ENCODE measurements around the gene ISCU. TPM values are rescaled to one million over a fixed set of nuclear protein-coding genes. Genes with fewer than 3 reads are reported as not detected.
"Not testable (repeated sequence)": the region's sequence is repeated elsewhere in the genome, so short reads cannot be mapped to it uniquely, and the experiment has no call there.

The ISCU gene
- total RNA-seq, 1 donor, result 137 TPM

- Histone ChIP-seq H3K27me3 (ENCODE audit: insufficient read depth, low read length) (no peaks in the 10 kb centered on the region), H3K4me3 (ENCODE audit: low read length) (no peak overlapping the region), H3K4me1 (ENCODE audit: insufficient read depth, low read length) (no peaks in the 10 kb centered on the region), H3K9me3 (ENCODE audit: low read depth, low read length) (no peaks in the 10 kb centered on the region)
Measured at GRCh38 chr12:108608616-108609015, 46.2 kb downstream of the ISCU start.

- H3K9me3 ChIP-seq (ENCODE audit: low read depth, low read length), result no peaks in the 10 kb centered on the region
- no peak overlapping the region for H3K4me3 ChIP-seq (ENCODE audit: low read length)
- H3K4me1 ChIP-seq (ENCODE audit: insufficient read depth, low read length), result no peaks in the 10 kb centered on the region
- no peaks in the 10 kb centered on the region for H3K27me3 ChIP-seq (ENCODE audit: insufficient read depth, low read length)
Measured at GRCh38 chr12:108609537-108610335, 47.3 kb downstream of the ISCU start.

- no peak overlapping the region for H3K4me3 ChIP-seq (ENCODE audit: low read length)
- H3K4me1 ChIP-seq (ENCODE audit: insufficient read depth, low read length), result no peaks in the 10 kb centered on the region
- H3K27me3 ChIP-seq (ENCODE audit: insufficient read depth, low read length), result no peaks in the 10 kb centered on the region
- no peaks in the 10 kb centered on the region for H3K9me3 ChIP-seq (ENCODE audit: low read depth, low read length)
Measured at GRCh38 chr12:108610336-108610815, 48.0 kb downstream of the ISCU start.

GRCh38 chr12:108610856-108611605 is 48.6 kb downstream of the ISCU start:
- Histone ChIP-seq H3K4me1 (ENCODE audit: insufficient read depth, low read length) (no peaks in the 10 kb centered on the region), H3K9me3 (ENCODE audit: low read depth, low read length) (peaks cover 3% of the 10 kb centered on the region), H3K4me3 (ENCODE audit: low read length) (no peak overlapping the region), H3K27me3 (ENCODE audit: insufficient read depth, low read length) (no peaks in the 10 kb centered on the region)

GRCh38 chr12:108611884-108612415 is 49.6 kb downstream of the ISCU start:
- H3K9me3 ChIP-seq (ENCODE audit: low read depth, low read length), result peaks cover 4% of the 10 kb centered on the region
- no peaks in the 10 kb centered on the region for H3K27me3 ChIP-seq (ENCODE audit: insufficient read depth, low read length)
- H3K4me1 ChIP-seq (ENCODE audit: insufficient read depth, low read length), result peaks cover 5% of the 10 kb centered on the region
- H3K4me3 ChIP-seq (ENCODE audit: low read length), result no peak overlapping the region

- Histone ChIP-seq H3K4me1 (ENCODE audit: insufficient read depth, low read length) (peaks cover 14% of the 10 kb centered on the region), H3K4me3 (ENCODE audit: low read length) (no peak overlapping the region)
Measured at GRCh38 chr12:108612788-108613282, 50.4 kb downstream of the ISCU start.

GRCh38 chr12:108613548-108613947 is 51.2 kb downstream of the ISCU start:
- H3K27me3 ChIP-seq (ENCODE audit: insufficient read depth, low read length), result no peaks in the 10 kb centered on the region
- H3K4me1 ChIP-seq (ENCODE audit: insufficient read depth, low read length), result peaks cover 21% of the 10 kb centered on the region
- no peak overlapping the region for H3K4me3 ChIP-seq (ENCODE audit: low read length)

More at GRCh38 chr12:108612788-108613282, 50.4 kb downstream of the ISCU start:
- Histone ChIP-seq H3K27me3 (ENCODE audit: insufficient read depth, low read length) (no peaks in the 10 kb centered on the region), H3K9me3 (ENCODE audit: low read depth, low read length) (peaks cover 4% of the 10 kb centered on the region)

GRCh38 chr12:108614041-108614440 is 51.6 kb downstream of the ISCU start:
- Histone ChIP-seq H3K4me1 (ENCODE audit: insufficient read depth, low read length) (peaks cover 26% of the 10 kb centered on the region), H3K9me3 (ENCODE audit: low read depth, low read length) (peaks cover 4% of the 10 kb centered on the region), H3K4me3 (ENCODE audit: low read length) (no peak overlapping the region), H3K27me3 (ENCODE audit: insufficient read depth, low read length) (no peaks in the 10 kb centered on the region)

More at GRCh38 chr12:108613548-108613947, 51.2 kb downstream of the ISCU start:
- H3K9me3 ChIP-seq (ENCODE audit: low read depth, low read length), result peaks cover 4% of the 10 kb centered on the region

DNA sequence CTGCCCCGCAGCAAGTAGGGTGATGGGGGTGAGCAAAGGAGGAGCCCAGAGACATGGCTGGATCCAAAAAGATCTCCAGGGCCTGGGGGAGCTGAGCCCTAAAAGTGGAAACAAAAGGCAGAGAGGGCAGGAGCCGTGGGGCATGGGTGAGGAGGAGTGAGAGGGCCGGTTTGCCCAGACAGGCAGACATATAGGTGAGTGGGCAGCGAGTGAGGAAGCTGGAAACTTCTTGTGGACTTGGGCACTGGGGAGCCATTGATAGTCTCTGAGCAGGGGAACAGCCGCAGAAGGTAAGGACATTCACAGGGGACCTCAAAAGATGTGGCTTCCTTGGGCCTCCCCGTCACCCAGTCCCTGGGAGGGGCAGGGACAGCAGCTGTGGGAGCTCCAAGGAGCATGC is 52.2 kb downstream of the ISCU start:
- H3K9me3 ChIP-seq (ENCODE audit: low read depth, low read length), result peaks cover 4% of the 10 kb centered on the region
- H3K4me1 ChIP-seq (ENCODE audit: insufficient read depth, low read length), result peaks cover 30% of the 10 kb centered on the region
- no peaks in the 10 kb centered on the region for H3K27me3 ChIP-seq (ENCODE audit: insufficient read depth, low read length)
- H3K4me3 ChIP-seq (ENCODE audit: low read length), result no peak overlapping the region

DNA sequence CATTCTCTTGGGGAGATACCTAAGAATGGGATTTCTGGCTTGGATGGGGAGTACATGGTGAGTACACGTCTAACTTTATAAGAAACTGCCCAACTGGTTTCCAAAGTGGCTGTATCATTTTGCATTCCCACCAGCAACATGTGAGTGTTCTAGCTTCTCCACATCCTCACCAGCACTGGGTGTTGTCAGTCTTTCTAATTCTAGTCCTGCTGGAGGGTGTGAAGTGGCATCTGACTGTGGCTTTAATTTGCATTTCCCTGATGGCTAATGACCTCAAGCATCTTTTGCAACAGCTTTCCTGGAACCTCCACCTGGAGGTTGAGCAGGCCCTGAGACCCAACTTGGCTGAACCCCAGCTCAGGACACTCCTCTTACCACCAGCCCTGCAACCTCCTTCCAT is 53.5 kb downstream of the ISCU start:
- no peaks in the 10 kb centered on the region for H3K27me3 ChIP-seq (ENCODE audit: insufficient read depth, low read length)
- peaks cover 4% of the 10 kb centered on the region for H3K9me3 ChIP-seq (ENCODE audit: low read depth, low read length)
- no peak overlapping the region for H3K4me3 ChIP-seq (ENCODE audit: low read length)
- peaks cover 43% of the 10 kb centered on the region for H3K4me1 ChIP-seq (ENCODE audit: insufficient read depth, low read length)

- Histone ChIP-seq H3K4me3 (ENCODE audit: low read length) (no peak overlapping the region), H3K4me1 (ENCODE audit: insufficient read depth, low read length) (peaks cover 47% of the 10 kb centered on the region), H3K9me3 (ENCODE audit: low read depth, low read length) (peaks cover 4% of the 10 kb centered on the region), H3K27me3 (ENCODE audit: insufficient read depth, low read length) (no peaks in the 10 kb centered on the region)
Measured at GRCh38 chr12:108616359-108616758, 54.0 kb downstream of the ISCU start.

GRCh38 chr12:108616941-108617858 is 54.8 kb downstream of the ISCU start:
- Histone ChIP-seq H3K4me3 (ENCODE audit: low read length) (no peak overlapping the region), H3K9me3 (ENCODE audit: low read depth, low read length) (peaks cover 4% of the 10 kb centered on the region), H3K27me3 (ENCODE audit: insufficient read depth, low read length) (no peaks in the 10 kb centered on the region), H3K4me1 (ENCODE audit: insufficient read depth, low read length) (peaks cover 56% of the 10 kb centered on the region)

DNA sequence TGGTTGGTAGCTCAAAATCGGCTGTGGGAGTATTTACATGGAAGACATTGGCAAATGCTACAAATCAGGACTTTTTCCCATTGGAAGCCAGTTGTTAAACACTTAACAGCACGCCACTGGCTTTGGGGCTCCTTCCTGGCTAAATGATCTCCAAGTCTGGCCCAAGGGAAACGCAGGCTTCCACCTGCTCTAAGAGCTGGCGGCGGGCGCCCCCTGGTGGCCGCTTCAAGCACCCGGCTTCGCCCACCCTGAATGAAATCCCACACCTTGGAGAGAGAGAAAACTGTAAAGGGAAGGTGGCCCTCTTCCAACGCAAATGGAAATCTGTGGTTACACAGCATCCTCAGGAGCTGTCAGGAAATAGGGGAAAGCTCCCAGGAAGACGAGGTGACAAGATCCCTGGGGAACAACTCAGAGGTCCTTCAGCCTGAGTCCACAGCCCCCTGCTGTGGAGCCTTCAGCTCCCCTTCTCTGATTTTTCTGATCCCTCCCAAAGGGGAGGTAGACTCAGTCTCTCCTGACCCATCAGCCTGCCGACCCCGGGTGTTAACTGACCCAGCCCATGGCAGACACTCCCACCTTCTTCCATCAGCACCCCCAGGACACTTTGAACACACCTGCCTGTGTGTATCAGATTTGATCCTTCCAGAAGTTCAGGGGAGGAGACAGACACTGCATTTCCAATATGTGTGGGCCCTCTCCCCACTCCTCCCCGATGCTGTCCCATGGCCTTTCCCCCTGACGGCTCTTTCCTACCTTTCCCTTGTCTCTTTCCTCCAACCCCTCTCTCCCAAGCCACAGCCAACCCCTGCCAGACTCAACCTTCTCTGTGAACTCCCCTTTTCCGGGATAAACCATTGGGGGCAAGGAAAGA is 55.9 kb downstream of the ISCU start:
- no peak overlapping the region for H3K4me3 ChIP-seq (ENCODE audit: low read length)
- H3K27me3 ChIP-seq (ENCODE audit: insufficient read depth, low read length), result no peaks in the 10 kb centered on the region
- peaks cover 4% of the 10 kb centered on the region for H3K9me3 ChIP-seq (ENCODE audit: low read depth, low read length)
- peaks cover 67% of the 10 kb centered on the region for H3K4me1 ChIP-seq (ENCODE audit: insufficient read depth, low read length)

GRCh38 chr12:108618953-108619274 is 56.5 kb downstream of the ISCU start:
- H3K4me3 ChIP-seq (ENCODE audit: low read length); H3K9me3 ChIP-seq (ENCODE audit: low read depth, low read length); H3K27me3 ChIP-seq (ENCODE audit: insufficient read depth, low read length): not testable (repeated sequence)
- H3K4me1 ChIP-seq (ENCODE audit: insufficient read depth, low read length), result peaks cover 70% of the 10 kb centered on the region

All from mononuclear cell (primary cell).